ENCODE measurements around the gene GBA3. TPM values are rescaled to one million over a fixed set of nuclear protein-coding genes. Genes with fewer than 3 reads are reported as not detected.

The GBA3 gene
- total RNA-seq, 4 donors from 2014 or later = 0.52 TPM; not detected in 3

DNA sequence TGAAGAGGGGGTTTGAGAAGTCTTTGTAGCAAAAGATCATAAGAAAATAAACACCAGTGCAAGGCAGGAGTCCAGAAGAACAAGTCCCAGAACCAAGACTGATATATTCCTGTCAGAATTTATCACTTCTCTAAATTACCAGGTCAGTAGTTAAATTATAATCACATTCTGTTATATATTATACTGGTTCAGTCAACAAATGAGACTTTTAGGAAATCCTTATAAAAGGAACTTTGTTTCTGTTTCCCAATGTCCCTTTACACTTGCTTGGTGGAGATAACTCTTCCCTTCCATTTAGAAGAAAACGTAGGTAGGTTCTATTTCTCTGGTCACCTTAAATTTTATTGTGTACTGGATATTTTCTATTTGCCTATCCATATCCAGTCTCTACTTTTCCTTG, 21.1 kb downstream of the GBA3 start:
- no peak overlapping the region for H3K4me3 ChIP-seq (ENCODE audit: low read depth, poor library complexity, severe bottlenecking)
- 73 to 84% methylated on average over 1 of the region's 1 CpG for WGBS, 2 donors
- intact Hi-C loops (cut with DNase I; ENCODE audit: low total_unique reads) = no loop called here
- TF ChIP-seq POLR2A (IDR thresholded peaks at IDR 0.05) = no peak
- TF ChIP-seq, protein P1, sequence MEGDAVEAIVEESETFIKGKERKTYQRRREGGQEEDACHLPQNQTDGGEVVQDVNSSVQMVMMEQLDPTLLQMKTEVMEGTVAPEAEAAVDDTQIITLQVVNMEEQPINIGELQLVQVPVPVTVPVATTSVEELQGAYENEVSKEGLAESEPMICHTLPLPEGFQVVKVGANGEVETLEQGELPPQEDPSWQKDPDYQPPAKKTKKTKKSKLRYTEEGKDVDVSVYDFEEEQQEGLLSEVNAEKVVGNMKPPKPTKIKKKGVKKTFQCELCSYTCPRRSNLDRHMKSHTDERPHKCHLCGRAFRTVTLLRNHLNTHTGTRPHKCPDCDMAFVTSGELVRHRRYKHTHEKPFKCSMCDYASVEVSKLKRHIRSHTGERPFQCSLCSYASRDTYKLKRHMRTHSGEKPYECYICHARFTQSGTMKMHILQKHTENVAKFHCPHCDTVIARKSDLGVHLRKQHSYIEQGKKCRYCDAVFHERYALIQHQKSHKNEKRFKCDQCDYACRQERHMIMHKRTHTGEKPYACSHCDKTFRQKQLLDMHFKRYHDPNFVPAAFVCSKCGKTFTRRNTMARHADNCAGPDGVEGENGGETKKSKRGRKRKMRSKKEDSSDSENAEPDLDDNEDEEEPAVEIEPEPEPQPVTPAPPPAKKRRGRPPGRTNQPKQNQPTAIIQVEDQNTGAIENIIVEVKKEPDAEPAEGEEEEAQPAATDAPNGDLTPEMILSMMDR (IDR thresholded peaks at IDR 0.05) = no peak
- DNase-seq (ENCODE audit: low spot score in 2 of 2) = no peak

DNA sequence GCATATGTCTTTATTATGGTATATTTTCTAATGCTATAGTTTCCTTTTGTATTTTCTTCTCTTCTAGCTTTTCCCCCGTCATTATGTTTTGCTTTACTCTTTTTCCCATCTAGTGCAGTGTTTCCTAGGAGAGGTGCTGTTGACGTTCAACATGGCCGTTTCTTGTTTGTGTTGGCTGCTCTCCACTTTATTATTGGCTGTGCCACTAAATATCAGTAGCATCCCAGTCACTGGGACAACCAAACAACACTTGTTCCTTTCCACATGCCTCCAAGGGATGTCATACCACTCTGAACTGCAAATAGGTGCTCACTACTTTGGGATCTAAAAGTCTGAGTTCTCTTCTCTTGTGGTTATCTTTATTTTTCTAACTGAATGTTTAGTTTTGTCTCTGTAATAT, 26.5 kb downstream of the GBA3 start:
- no peak for DNase-seq (ENCODE audit: low spot score in 2 of 2)
- intact Hi-C loops (cut with DNase I; ENCODE audit: low total_unique reads) = no loop called here
- H3K4me3 ChIP-seq (ENCODE audit: low read depth, poor library complexity, severe bottlenecking) = no peak overlapping the region
- TF ChIP-seq, protein P1 (IDR thresholded peaks at IDR 0.05) = no peak
- TF ChIP-seq POLR2A (IDR thresholded peaks at IDR 0.05) = no peak
- WGBS, 2 donors = 52 to 57% methylated on average over 3 of the region's 3 CpGs

DNA sequence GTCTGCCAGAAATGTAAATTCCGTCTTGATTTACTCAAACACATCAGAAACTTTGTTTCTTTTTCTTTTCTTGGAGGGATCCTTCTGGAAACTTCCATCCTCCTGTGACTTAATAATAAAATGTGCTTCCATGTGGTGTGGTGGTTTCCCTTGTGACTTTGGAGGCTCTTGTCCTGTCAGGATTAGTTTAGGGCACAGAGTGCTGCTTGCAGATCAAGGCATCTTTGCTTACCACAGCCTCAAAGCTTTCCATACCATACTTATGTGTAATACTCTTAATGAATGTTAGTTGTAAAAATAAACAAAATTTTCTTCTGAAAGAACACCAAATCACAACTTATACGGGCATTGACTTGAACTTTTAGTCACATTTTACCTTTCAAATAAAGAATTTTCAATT, 27.4 kb downstream of the GBA3 start:
- no peak overlapping the region for H3K4me3 ChIP-seq (ENCODE audit: low read depth, poor library complexity, severe bottlenecking)
- intact Hi-C loops (cut with DNase I; ENCODE audit: low total_unique reads) = no loop called here
- TF ChIP-seq POLR2A (IDR thresholded peaks at IDR 0.05) = no peak
- TF ChIP-seq, protein P1 (IDR thresholded peaks at IDR 0.05) = no peak
- 64 to 69% methylated on average over 2 of the region's 2 CpGs for WGBS, 2 donors
- DNase-seq (ENCODE audit: low spot score in 2 of 2) = no peak

DNA sequence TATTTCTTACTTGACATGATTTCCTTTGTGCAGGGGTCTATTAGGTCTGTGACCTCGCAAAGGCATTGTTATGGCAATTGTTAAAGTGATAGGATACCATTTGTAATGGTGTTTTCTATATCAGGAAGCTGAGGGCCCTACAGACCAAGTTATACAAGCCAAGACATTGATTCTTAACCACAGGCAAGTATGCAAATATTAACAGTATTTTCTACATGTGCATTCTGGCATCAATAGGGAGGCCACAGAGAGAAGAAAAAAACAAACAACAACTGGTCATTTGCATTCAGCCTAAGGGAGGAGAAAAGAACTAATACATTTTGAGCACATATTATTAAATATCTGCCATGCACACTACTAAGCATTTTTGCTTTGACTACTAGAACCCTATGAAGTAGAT, 28.5 kb downstream of the GBA3 start:
- TF ChIP-seq, protein P1 (IDR thresholded peaks at IDR 0.05) = no peak
- no peak for TF ChIP-seq POLR2A (IDR thresholded peaks at IDR 0.05)
- intact Hi-C loops (cut with DNase I; ENCODE audit: low total_unique reads) = no loop called here
- WGBS, 2 donors = 50 to 59% methylated on average over 1 of the region's 1 CpG
- no peak for DNase-seq (ENCODE audit: low spot score in 2 of 2)
- no peak overlapping the region for H3K4me3 ChIP-seq (ENCODE audit: low read depth, poor library complexity, severe bottlenecking)

DNA sequence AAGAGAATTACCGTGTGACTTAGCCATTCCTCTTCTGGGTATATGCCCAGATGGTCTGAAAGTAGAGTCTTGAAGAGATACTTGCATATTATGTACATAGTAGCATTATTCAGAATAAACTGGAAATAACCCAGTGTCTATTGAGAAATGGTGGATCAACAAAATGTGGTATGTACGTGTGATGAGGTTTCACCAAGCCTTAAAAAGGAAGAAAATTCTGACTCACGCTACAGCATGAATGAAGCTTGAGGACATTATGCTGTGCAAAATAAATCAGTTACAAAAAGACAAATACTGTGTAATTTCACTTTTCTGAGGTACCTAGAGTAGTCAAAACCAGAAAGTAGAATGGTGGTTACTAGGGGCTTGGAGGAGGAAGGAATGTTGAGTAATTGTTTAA, 37.3 kb downstream of the GBA3 start:
- WGBS, 2 donors = 81 to 93% methylated on average over 3 of the region's 3 CpGs
- no peak for TF ChIP-seq POLR2A (IDR thresholded peaks at IDR 0.05)
- TF ChIP-seq, protein P1 (IDR thresholded peaks at IDR 0.05) = no peak
- DNase-seq (ENCODE audit: low spot score in 2 of 2) = no peak
- no peak overlapping the region for H3K4me3 ChIP-seq (ENCODE audit: low read depth, poor library complexity, severe bottlenecking)
- intact Hi-C loops (cut with DNase I; ENCODE audit: low total_unique reads) = no loop called here

DNA sequence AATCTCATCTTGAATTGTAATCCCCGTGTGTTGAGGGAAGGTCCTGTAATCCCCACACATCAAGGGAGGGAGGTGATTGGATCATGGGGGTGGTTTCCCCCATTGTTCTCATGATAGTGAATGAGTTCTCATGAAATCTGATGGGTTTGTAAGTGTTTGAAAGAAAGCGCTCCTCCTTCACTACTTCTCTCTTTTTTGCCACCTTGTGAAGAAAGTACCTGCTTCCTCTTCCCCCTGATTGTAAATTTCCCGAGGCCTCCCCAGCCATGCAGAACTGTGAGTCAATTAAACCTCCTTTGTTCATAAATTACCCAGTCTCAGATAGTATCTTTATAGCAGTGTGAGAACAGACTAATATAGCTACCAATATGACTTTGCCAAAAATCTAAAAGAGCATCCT, 41.1 kb downstream of the GBA3 start:
- no peak for TF ChIP-seq POLR2A (IDR thresholded peaks at IDR 0.05)
- TF ChIP-seq, protein P1 (IDR thresholded peaks at IDR 0.05) = no peak
- H3K4me3 ChIP-seq (ENCODE audit: low read depth, poor library complexity, severe bottlenecking) = no peak overlapping the region
- 55 to 61% methylated on average over 3 of the region's 3 CpGs for WGBS, 2 donors
- no peak for DNase-seq (ENCODE audit: low spot score in 2 of 2)
- intact Hi-C loops (cut with DNase I; ENCODE audit: low total_unique reads) = no loop called here
